Subcutaneous abdominal adipose tissue (tissue), 5 donors: ENCODE measurements around the gene LIF.

ENCODE experiments used
- H3K27ac ChIP-seq: one replicate; pipeline ENCODE4 v1.7.0; 2013; ENCODE audit warnings: low read depth, mild to moderate bottlenecking, inconsistent platforms, low read length, moderate library complexity
- H3K27me3 ChIP-seq, 5 donors: one replicate each; pipeline ENCODE4 v1.7.0; 2013; ENCODE audit warnings: low read length in 5 of 5, inconsistent platforms in 1 of 5; ENCODE audit not compliant: control insufficient read depth in 5 of 5, insufficient read depth in 4 of 5
- H3K36me3 ChIP-seq, 5 donors: one replicate each; pipeline ENCODE4 v1.7.0; 2013; ENCODE audit warnings: low read length in 5 of 5; ENCODE audit not compliant: control insufficient read depth in 5 of 5, insufficient read depth in 5 of 5
- H3K4me1 ChIP-seq, 5 donors: one replicate each; pipeline ENCODE4 v1.7.0; 2013; ENCODE audit warnings: low read length in 5 of 5, mild to moderate bottlenecking in 3 of 5, moderate library complexity in 1 of 5; ENCODE audit not compliant: control insufficient read depth in 5 of 5, insufficient read depth in 5 of 5
- H3K4me3 ChIP-seq, 5 donors: one replicate each; pipeline ENCODE4 v1.7.0; 2013; ENCODE audit warnings: low read length in 5 of 5, low read depth in 1 of 5
- H3K9ac ChIP-seq, 5 donors: one replicate each; pipeline ENCODE4 v1.7.0; 2013; ENCODE audit warnings: low read length in 5 of 5, mild to moderate bottlenecking in 4 of 5, moderate library complexity in 3 of 5
- H3K9me3 ChIP-seq, 5 donors: one replicate each; pipeline ENCODE4 v1.7.0; 2013; ENCODE audit warnings: low read length in 5 of 5; ENCODE audit not compliant: control insufficient read depth in 5 of 5
- donor health status: healthy.
- donor health status: healthy.
- donor health status: healthy.
- donor health status: healthy.
- donor health status: healthy.

The LIF gene

DNA sequence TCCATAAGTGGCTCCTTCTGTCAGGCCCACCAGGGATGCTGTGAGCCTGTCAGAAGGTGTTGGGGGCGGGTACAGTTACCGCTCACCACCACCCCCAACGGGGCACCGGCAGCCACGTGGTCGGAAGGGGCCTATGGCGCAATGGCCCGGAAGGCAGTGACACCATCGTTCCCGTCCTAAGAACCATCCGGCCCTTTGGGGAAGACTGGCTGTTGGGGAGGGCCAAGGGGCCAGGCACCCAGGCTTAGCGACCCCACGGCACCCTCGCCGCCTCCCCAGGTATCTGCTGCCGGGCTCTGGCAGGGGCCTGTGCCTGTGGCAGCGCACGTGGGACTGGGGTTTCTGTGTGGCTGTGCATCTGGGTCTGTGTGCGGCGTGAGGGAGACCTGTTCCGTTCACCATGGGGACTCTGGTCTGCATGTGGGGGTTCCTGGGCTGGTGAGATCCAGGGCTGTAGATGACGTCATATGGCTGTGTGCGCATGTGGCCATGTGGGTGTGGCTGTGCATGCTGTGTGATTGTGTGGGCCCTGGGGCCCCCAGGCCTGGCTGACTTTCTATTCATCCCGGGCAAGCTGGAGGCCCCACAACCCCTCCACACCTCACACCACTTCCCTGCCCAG is 19.4 kb upstream of the LIF start:
- H3K4me3 ChIP-seq = peak overlapping the region; percentile 8 to 62 (median 49)
- H3K27me3 ChIP-seq = peaks cover 0 to 7% (median 4%) of the 10 kb centered on the region in 5 donors
- no peak overlapping the region for H3K27ac ChIP-seq

GRCh38 chr22:30265131-30265720 is 18.7 kb upstream of the LIF start:
- Histone ChIP-seq H3K36me3 (no peaks in the 10 kb centered on the region), H3K27ac (no peak overlapping the region), H3K27me3 (peaks cover 0 to 9% (median 4%) of the 10 kb centered on the region in 5 donors), H3K9me3 (no peaks in the 10 kb centered on the region), H3K9ac (no peak overlapping the region), H3K4me1 (peaks cover 0 to 45% (median 7%) of the 10 kb centered on the region in 5 donors), H3K4me3 (peak overlapping the region in 1 of 5 donors; percentile 62)

More for the DNA sequence above, 19.4 kb upstream of the LIF start:
- Histone ChIP-seq H3K9ac (peak overlapping the region in 3 of 5 donors; percentile 55 to 62 (median 57)), H3K4me1 (peaks cover 0 to 45% (median 7%) of the 10 kb centered on the region in 5 donors), H3K9me3 (no peaks in the 10 kb centered on the region), H3K36me3 (no peaks in the 10 kb centered on the region)

DNA sequence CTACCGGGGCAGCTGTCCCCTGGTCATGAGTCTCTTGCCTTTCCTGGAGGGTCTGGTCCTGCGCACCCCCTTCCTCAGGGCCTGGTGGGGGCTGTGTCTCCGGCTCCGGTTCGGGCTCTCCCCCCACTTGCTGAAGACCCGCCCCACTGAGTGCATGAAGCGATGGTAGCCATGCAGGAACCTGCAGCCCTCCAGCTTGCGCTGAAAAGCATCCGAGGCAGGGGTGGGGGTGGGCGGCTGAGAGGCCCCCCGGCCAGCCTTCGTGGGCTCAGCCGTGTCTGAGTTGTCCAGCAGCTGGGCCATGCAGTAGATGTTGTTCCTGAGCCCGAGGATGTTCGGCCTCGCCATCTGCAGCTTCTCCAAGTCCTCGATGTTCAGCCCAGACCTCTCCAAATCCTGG is 17.3 kb upstream of the LIF start:
- Histone ChIP-seq H3K36me3 (no peaks in the 10 kb centered on the region), H3K27ac (no peak overlapping the region), H3K9me3 (no peaks in the 10 kb centered on the region), H3K4me1 (peaks cover 0 to 45% (median 7%) of the 10 kb centered on the region in 5 donors), H3K27me3 (peaks cover 0 to 9% (median 4%) of the 10 kb centered on the region in 5 donors), H3K9ac (no peak overlapping the region), H3K4me3 (no peak overlapping the region)

DNA sequence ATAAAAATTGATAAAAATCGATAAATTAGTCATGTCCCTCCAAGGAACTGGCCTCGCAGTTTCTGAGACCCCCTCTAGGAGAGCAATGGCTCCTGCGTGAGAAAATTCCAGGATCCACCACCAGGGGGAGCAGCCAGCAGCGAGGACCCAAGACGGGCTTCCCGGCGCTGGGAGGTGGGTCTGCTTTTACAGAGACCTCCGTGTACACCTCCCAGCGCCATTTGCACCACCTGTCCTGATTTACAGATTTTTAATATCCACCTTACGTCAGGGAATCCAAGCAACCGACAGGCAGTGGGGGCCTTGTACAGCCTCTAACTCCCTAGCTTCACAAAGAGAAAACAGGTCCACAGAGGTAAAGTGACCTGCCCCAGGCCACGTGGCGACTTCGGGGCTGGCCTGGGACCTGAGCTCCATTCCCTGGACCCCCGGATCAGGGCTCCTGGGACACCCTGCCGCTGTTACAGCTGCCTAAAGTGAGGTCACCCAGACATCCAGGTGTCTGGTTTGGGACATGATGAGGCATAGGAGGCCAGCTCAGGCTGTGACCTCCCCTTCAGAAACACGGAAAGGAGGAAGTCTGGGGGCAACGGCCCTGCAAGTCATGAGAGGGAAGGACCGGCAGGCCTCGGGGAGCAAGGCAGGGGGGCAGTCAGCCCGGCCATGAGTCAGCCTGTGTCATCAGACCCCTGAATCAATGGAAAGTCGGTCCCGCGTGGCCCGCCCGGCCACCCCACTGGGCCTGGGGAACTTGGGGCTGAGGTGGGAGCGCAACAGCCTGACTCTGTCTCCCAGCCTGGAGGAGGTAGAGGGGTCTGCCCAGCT is 16.6 kb upstream of the LIF start:
- Histone ChIP-seq H3K4me1 (peaks cover 0 to 43% (median 7%) of the 10 kb centered on the region in 5 donors), H3K9me3 (no peaks in the 10 kb centered on the region), H3K36me3 (no peaks in the 10 kb centered on the region), H3K27me3 (peaks cover 0 to 9% (median 4%) of the 10 kb centered on the region in 5 donors), H3K27ac (no peak overlapping the region), H3K4me3 (peak overlapping the region in 3 of 5 donors; percentile 32 to 48 (median 32)), H3K9ac (peak overlapping the region in 1 of 5 donors; percentile 25)

GRCh38 chr22:30262112-30262511 is 15.6 kb upstream of the LIF start:
- peaks cover 0 to 9% (median 5%) of the 10 kb centered on the region in 5 donors for H3K27me3 ChIP-seq
- no peak overlapping the region for H3K27ac ChIP-seq
- H3K9ac ChIP-seq = no peak overlapping the region
- no peaks in the 10 kb centered on the region for H3K36me3 ChIP-seq
- H3K9me3 ChIP-seq = no peaks in the 10 kb centered on the region
- no peak overlapping the region for H3K4me3 ChIP-seq
- peaks cover 0 to 34% (median 4%) of the 10 kb centered on the region in 5 donors for H3K4me1 ChIP-seq

- Histone ChIP-seq H3K9ac (no peak overlapping the region), H3K27ac (no peak overlapping the region), H3K4me1 (peaks cover 0 to 31% (median 7%) of the 10 kb centered on the region in 5 donors), H3K4me3 (no peak overlapping the region), H3K36me3 (no peaks in the 10 kb centered on the region), H3K27me3 (peaks cover 0 to 12% (median 3%) of the 10 kb centered on the region in 5 donors), H3K9me3 (no peaks in the 10 kb centered on the region)
Observed at GRCh38 chr22:30261134-30261533, 14.6 kb upstream of the LIF start.

- H3K27ac ChIP-seq = no peak overlapping the region
- no peak overlapping the region for H3K9ac ChIP-seq
- H3K4me3 ChIP-seq = no peak overlapping the region
- no peaks in the 10 kb centered on the region for H3K9me3 ChIP-seq
- peaks cover 0 to 31% (median 12%) of the 10 kb centered on the region in 5 donors for H3K4me1 ChIP-seq
- H3K27me3 ChIP-seq = peaks cover 0 to 12% (median 3%) of the 10 kb centered on the region in 5 donors
- no peaks in the 10 kb centered on the region for H3K36me3 ChIP-seq
Observed at GRCh38 chr22:30260682-30261081, 14.1 kb upstream of the LIF start.

GRCh38 chr22:30260276-30260675 is 13.7 kb upstream of the LIF start:
- Histone ChIP-seq H3K36me3 (no peaks in the 10 kb centered on the region), H3K27ac (no peak overlapping the region), H3K4me1 (peaks cover 0 to 27% (median 12%) of the 10 kb centered on the region in 5 donors), H3K27me3 (peaks cover 0 to 12% (median 3%) of the 10 kb centered on the region in 5 donors), H3K9ac (no peak overlapping the region), H3K4me3 (no peak overlapping the region), H3K9me3 (no peaks in the 10 kb centered on the region)

DNA sequence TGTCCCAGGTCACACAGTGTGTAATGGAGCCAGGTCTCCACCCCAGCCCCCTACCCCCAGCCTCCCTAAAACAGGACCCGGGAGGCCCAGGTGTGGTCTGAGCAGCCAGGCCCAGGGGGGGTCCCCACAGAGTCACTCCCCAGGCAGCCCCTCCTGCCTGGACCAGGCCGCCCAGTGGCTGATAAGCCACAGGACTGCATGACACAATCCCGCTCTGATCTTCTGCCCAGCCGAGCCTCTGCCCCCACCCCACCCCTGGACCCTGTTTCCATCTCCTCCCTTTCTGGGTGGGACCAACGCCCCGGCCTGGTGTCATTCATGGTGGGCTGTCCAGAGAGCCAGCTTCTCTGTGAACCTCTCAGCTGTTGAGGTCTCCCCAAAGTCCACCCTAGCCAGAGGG is 7.8 kb upstream of the LIF start:
- Histone ChIP-seq H3K9ac (no peak overlapping the region), H3K27ac (no peak overlapping the region), H3K9me3 (no peaks in the 10 kb centered on the region), H3K27me3 (peaks cover 4 to 26% (median 8%) of the 10 kb centered on the region in 5 donors), H3K4me3 (no peak overlapping the region), H3K4me1 (peaks cover 6 to 28% (median 20%) of the 10 kb centered on the region in 5 donors), H3K36me3 (no peaks in the 10 kb centered on the region)
